Neural progenitor cell (in vitro differentiated cells): ENCODE measurements around the gene RCAN1. TPM values are rescaled to one million over a fixed set of nuclear protein-coding genes. Genes with fewer than 3 reads are reported as not detected.
A peak's percentile ranks its signal among the peaks of the same experiment; 100 is the strongest.

Source experiments
- DNase-seq: peaks from one replicate; pipeline ENCODE4 v3.0.0-alpha.2; 2016; ENCODE audit warnings: low spot score
- H2AFZ ChIP-seq: fragments of 200-600 bp; sonication (generic); replicated peaks from 2 replicates; pipeline ENCODE4 v1.6.1; 2016; ENCODE audit warnings: antibody characterized with exemption
- H3F3A ChIP-seq: fragments of 200-600 bp; sonication (generic); 2 replicates; pipeline ENCODE4 v1.6.1; 2016; ENCODE audit warnings: antibody characterized with exemption, low read depth
- H3K27ac ChIP-seq: fragments of 200-600 bp; sonication (generic); 2 replicates; pipeline ENCODE4 v1.5.1; 2016; ENCODE audit warnings: mild to moderate bottlenecking
- H3K27me3 ChIP-seq: fragments of 200-600 bp; sonication (generic); 2 replicates; pipeline ENCODE4 v1.6.1; 2016; ENCODE audit warnings: mild to moderate bottlenecking, moderate library complexity
- H3K36me3 ChIP-seq: fragments of 200-600 bp; sonication (generic); 2 replicates; pipeline ENCODE4 v1.5.1; 2016
- H3K4me1 ChIP-seq: fragments of 200-600 bp; sonication (generic); 2 replicates; pipeline ENCODE4 v1.6.1; 2016; ENCODE audit warnings: mixed run types
- H3K4me2 ChIP-seq: fragments of 200-600 bp; sonication (generic); 2 replicates; pipeline ENCODE4 v1.6.1; 2016
- H3K4me3 ChIP-seq: fragments of 200-600 bp; sonication (generic); 2 replicates; pipeline ENCODE4 v1.5.1; 2016
- H3K79me2 ChIP-seq: fragments of 200-600 bp; sonication (generic); 2 replicates; pipeline ENCODE4 v1.6.1; 2016; ENCODE audit warnings: low read depth
- H3K9ac ChIP-seq: fragments of 200-600 bp; sonication (generic); 2 replicates; pipeline ENCODE4 v1.6.1; 2016
- H3K9me3 ChIP-seq: fragments of 200-600 bp; sonication (generic); 2 replicates; pipeline ENCODE4 v1.5.1; 2016; ENCODE audit warnings: low read depth
- H4K20me1 ChIP-seq: fragments of 200-600 bp; sonication (generic); 2 replicates; pipeline ENCODE4 v1.6.1; 2016; ENCODE audit warnings: low read depth
- H3K27ac Mint-ChIP-seq: 3 replicates; pipeline ENCODE4 v1.8.0; 2021; ENCODE audit warnings: mixed read lengths
- H3K27me3 Mint-ChIP-seq: 2 replicates; pipeline ENCODE4 v1.8.0; 2022; ENCODE audit warnings: low read depth, mild to moderate bottlenecking, inconsistent platforms, moderate library complexity, mixed read lengths; ENCODE audit not compliant: insufficient read depth
- H3K36me3 Mint-ChIP-seq: 3 replicates; pipeline ENCODE4 v1.8.0; 2021; ENCODE audit warnings: mixed read lengths
- H3K4me1 Mint-ChIP-seq: 3 replicates; pipeline ENCODE4 v1.8.0; 2021; ENCODE audit warnings: mixed read lengths
- H3K4me3 Mint-ChIP-seq: 3 replicates; pipeline ENCODE4 v1.8.0; 2021; ENCODE audit warnings: mild to moderate bottlenecking, moderate library complexity, mixed read lengths
- H3K9me3 Mint-ChIP-seq: 3 replicates; pipeline ENCODE4 v1.8.0; 2020; ENCODE audit warnings: mixed read lengths
- EZH2 ChIP-seq: fragments of 200-600 bp; sonication (generic); IDR thresholded peaks from 2 replicates; pipeline ENCODE4 v1.6.1; 2017; ENCODE audit warnings: antibody characterized with exemption, mild to moderate bottlenecking, moderate library complexity
- EZH2phosphoT487 ChIP-seq: fragments of 200-600 bp; sonication (generic); IDR thresholded peaks from 2 replicates; pipeline ENCODE4 v1.6.1; 2017; ENCODE audit warnings: antibody characterized with exemption
- total RNA-seq: library from RNA; depleted of rRNA; stranded (reverse); fragments of >200 nt; gene quantifications from 2 replicates; pipeline ENCODE4 v1.2.3, GENCODE V29; 2015; ENCODE audit warnings: low replicate concordance
- TF ChIP-seq, protein P1 (sequence below): fragments of 200-600 bp; sonication (generic); IDR thresholded peaks from 2 replicates; pipeline ENCODE4 v1.5.1; 2017; ENCODE audit warnings: antibody characterized with exemption, mild to moderate bottlenecking

The RCAN1 gene
- total RNA-seq, 1 donor from 2014 or later = 6.9 TPM

DNA sequence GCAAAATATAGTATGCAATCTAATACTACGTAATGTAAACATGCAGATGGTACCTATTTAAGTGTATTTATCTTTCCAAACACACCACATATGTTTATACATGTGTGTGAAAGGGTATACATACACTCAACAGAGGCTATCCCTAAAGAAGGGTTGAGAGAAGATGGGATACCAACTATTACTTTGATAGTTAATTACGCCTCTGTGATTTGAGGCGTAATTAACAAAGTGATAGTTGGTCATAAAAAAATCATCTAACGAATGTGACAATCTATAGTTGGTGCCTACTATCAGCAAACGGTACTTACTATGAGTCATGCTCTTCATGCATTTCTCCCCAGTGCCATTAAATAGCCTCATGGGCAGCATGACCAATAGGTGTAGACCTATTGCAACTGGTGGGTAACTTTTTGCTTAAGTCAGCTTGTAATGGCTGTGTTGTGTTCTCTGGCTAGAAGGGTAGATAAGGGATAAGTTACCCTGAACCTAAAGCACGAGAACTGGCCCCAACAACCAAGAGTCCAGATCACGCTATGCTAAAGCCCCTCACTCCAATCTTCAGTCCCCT, 15.3 kb downstream of the RCAN1 start:
- no peaks in the 10 kb centered on the region for H3K9me3 ChIP-seq
- Mint-ChIP-seq H3K9me3 (no peaks in the 10 kb centered on the region), H3K27ac (no peak overlapping the region), H3K4me1 (peaks cover 6% of the 10 kb centered on the region), H3K4me3 (no peak overlapping the region), H3K36me3 (no peaks in the 10 kb centered on the region), H3K27me3 (peaks cover 2% of the 10 kb centered on the region)
- H3K79me2 ChIP-seq = no peaks in the 10 kb centered on the region
- no peak overlapping the region for H3K4me3 ChIP-seq
- peaks cover 17% of the 10 kb centered on the region for H3K4me1 ChIP-seq
- H3K27me3 ChIP-seq = no peaks in the 10 kb centered on the region
- H3K9ac ChIP-seq = no peak overlapping the region
- no peak overlapping the region for H2AFZ ChIP-seq
- no peaks in the 10 kb centered on the region for H4K20me1 ChIP-seq
- H3K36me3 ChIP-seq = no peaks in the 10 kb centered on the region
- peak overlapping the region; percentile 65 for H3K4me2 ChIP-seq
- DNase-seq = no peak
- peaks cover 16% of the 10 kb centered on the region for H3F3A ChIP-seq
- no peak overlapping the region for H3K27ac ChIP-seq
- no peak for TF ChIP-seq EZH2phosphoT487
- no peak for TF ChIP-seq EZH2
- TF ChIP-seq, protein P1, sequence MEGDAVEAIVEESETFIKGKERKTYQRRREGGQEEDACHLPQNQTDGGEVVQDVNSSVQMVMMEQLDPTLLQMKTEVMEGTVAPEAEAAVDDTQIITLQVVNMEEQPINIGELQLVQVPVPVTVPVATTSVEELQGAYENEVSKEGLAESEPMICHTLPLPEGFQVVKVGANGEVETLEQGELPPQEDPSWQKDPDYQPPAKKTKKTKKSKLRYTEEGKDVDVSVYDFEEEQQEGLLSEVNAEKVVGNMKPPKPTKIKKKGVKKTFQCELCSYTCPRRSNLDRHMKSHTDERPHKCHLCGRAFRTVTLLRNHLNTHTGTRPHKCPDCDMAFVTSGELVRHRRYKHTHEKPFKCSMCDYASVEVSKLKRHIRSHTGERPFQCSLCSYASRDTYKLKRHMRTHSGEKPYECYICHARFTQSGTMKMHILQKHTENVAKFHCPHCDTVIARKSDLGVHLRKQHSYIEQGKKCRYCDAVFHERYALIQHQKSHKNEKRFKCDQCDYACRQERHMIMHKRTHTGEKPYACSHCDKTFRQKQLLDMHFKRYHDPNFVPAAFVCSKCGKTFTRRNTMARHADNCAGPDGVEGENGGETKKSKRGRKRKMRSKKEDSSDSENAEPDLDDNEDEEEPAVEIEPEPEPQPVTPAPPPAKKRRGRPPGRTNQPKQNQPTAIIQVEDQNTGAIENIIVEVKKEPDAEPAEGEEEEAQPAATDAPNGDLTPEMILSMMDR = no peak

- Mint-ChIP-seq H3K4me3 (no peak overlapping the region), H3K9me3 (no peaks in the 10 kb centered on the region), H3K4me1 (peaks cover 6% of the 10 kb centered on the region), H3K36me3 (no peaks in the 10 kb centered on the region), H3K27ac (no peak overlapping the region), H3K27me3 (peaks cover 2% of the 10 kb centered on the region)
- Histone ChIP-seq H3K79me2 (no peaks in the 10 kb centered on the region), H3F3A (peaks cover 16% of the 10 kb centered on the region), H4K20me1 (no peaks in the 10 kb centered on the region), H3K4me3 (no peak overlapping the region), H3K9me3 (no peaks in the 10 kb centered on the region), H3K4me1 (peaks cover 17% of the 10 kb centered on the region), H3K9ac (no peak overlapping the region), H3K4me2 (no peak overlapping the region), H2AFZ (no peak overlapping the region), H3K36me3 (no peaks in the 10 kb centered on the region), H3K27me3 (no peaks in the 10 kb centered on the region), H3K27ac (no peak overlapping the region)
- no peak for TF ChIP-seq EZH2
- no peak for TF ChIP-seq EZH2phosphoT487
- TF ChIP-seq, protein P1 = no peak
- no peak for DNase-seq
These were observed 15.9 kb downstream of the RCAN1 start for GRCh38 chr21:34598931-34599400.

- Mint-ChIP-seq H3K4me3 (no peak overlapping the region), H3K27ac (no peak overlapping the region), H3K9me3 (no peaks in the 10 kb centered on the region), H3K4me1 (peaks cover 6% of the 10 kb centered on the region), H3K27me3 (peaks cover 2% of the 10 kb centered on the region), H3K36me3 (no peaks in the 10 kb centered on the region)
- Histone ChIP-seq H2AFZ (no peak overlapping the region), H3K4me2 (no peak overlapping the region), H3K27ac (no peak overlapping the region), H4K20me1 (no peaks in the 10 kb centered on the region), H3K4me3 (no peak overlapping the region), H3K27me3 (no peaks in the 10 kb centered on the region), H3K4me1 (peaks cover 14% of the 10 kb centered on the region), H3K36me3 (no peaks in the 10 kb centered on the region), H3K79me2 (no peaks in the 10 kb centered on the region), H3K9ac (no peak overlapping the region), H3K9me3 (no peaks in the 10 kb centered on the region), H3F3A (peaks cover 16% of the 10 kb centered on the region)
- TF ChIP-seq EZH2 = no peak
- TF ChIP-seq, protein P1 = no peak
- no peak for TF ChIP-seq EZH2phosphoT487
- DNase-seq = no peak
These were observed 17.5 kb downstream of the RCAN1 start for GRCh38 chr21:34597406-34597805.
